Epithelial cell of proximal tubule (primary cell): ENCODE data around the gene RAB6C. TPM values are rescaled to one million over a fixed set of nuclear protein-coding genes. Genes with fewer than 3 reads are reported as not detected.
"Not testable (repeated sequence)": the region's sequence is repeated elsewhere in the genome, so short reads cannot be mapped to it uniquely, and the experiment has no call there.

ENCODE experiments used
- DNase-seq: peaks from one replicate; pipeline ENCODE4 v3.0.0-alpha.2; 2011; ENCODE audit warnings: low read depth
- H3K4me3 ChIP-seq: 2 replicates; pipeline ENCODE4 v1.5.1; 2011; ENCODE audit warnings: low read depth, mild to moderate bottlenecking, low read length
- CTCF ChIP-seq: conservative IDR thresholded peaks from 2 replicates; pipeline ENCODE4 v1.5.1; 2012; ENCODE audit warnings: low read depth, mild to moderate bottlenecking, low read length
- total RNA-seq: library from RNA; depleted of rRNA; stranded (reverse); fragments of >200 nt; gene quantifications from 2 replicates; pipeline ENCODE4 v1.2.3, GENCODE V29; 2015

RAB6C gene
- total RNA-seq, 1 donor from 2014 or later: not detected

- H3K4me3 ChIP-seq, DNase-seq: not testable (repeated sequence)
Observed at GRCh38 chr2:130016701-130017100, 37.2 kb downstream of the RAB6C start.

GRCh38 chr2:130019402-130019801, 39.9 kb downstream of the RAB6C start:
- TF ChIP-seq CTCF: no peak
- DNase-seq: no peak
- H3K4me3 ChIP-seq: no peak overlapping the region

- not testable (repeated sequence) for DNase-seq, H3K4me3 ChIP-seq
Observed at GRCh38 chr2:130020069-130020468, 40.6 kb downstream of the RAB6C start.

GRCh38 chr2:130025931-130026330, 46.5 kb downstream of the RAB6C start:
- peak; percentile 11 for TF ChIP-seq CTCF
- H3K4me3 ChIP-seq, DNase-seq: not testable (repeated sequence)

Other genes starting within 250 kb of the RAB6C start
- gene POTEF, start 149.6 kb downstream of the RAB6C start, total RNA-seq: not detected in 2 replicates
- gene CCDC74B, start 165.4 kb downstream of the RAB6C start, total RNA-seq: 2.1 and 5.6 TPM in 2 replicates
- gene SMPD4, start 201.9 kb downstream of the RAB6C start, total RNA-seq: 62.2 and 80.7 TPM in 2 replicates
- gene MZT2B, start 202.6 kb downstream of the RAB6C start, total RNA-seq: 290 and 369 TPM in 2 replicates
- gene TUBA3E, start 218.8 kb downstream of the RAB6C start, total RNA-seq: not detected in 2 replicates